A549 (cell line): ENCODE data around the gene PRPF31.

ENCODE experiments used
- EP300 ChIP-seq, 2 experiments: fragments of >200 bp; sonication (Bioruptor Twin); formaldehyde crosslinking; IDR thresholded peaks; 2 replicates in 1 of 2; 3 replicates in 1 of 2; pipeline ENCODE4 v1.6.1; 2016 to 2017
- MAFK ChIP-seq: fragments of 450-650 bp; IDR thresholded peaks from 2 replicates; pipeline ENCODE4 v1.6.1; 2014; ENCODE audit not compliant: partially characterized antibody
- TF ChIP-seq, protein P1 (sequence below): fragments of 150-350 bp; IDR thresholded peaks from 2 replicates; pipeline ENCODE4 v1.6.1; 2014; ENCODE audit warnings: low read depth, mild to moderate bottlenecking, low read length
- TF ChIP-seq, protein P2 (sequence below): IDR thresholded peaks from 2 replicates; pipeline ENCODE4 v1.6.1; 2012

DNA sequence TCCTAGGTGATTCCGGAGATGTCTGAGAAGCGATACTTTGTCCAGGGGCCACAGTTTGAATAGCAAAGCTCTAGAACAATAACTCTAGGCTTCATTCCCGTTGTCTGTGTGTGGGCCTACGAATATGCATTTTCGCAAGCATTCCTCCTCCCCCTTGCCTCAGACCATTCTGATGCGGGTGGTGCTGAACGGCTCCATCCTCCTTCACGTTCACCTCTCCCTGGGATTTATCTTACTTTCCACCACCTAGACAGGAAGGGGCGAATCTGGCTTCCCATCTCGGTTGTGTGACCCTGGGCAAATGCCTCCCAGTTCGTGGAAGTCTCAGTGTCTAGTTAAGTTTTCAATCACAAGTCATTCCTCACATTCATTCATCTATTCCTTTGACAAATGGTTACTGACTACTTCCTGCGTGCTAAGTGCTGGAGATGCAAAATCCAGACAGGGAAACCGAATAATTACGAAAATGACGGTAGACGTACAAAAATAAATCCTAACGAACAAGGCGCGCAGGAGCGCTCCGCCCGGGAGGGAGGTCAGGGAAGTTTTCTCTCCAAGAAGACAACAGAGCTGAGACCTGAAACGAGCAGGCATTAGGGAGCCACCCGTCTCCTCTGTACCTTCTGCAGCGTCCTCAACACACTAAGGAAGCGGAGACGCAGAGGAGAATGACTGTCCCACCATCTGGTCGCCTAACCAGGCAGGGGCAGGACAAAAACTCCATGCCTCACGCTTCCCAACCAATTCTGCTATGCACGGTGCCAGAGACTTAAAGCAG lies 20.7 kb downstream of the PRPF31 start:
- TF ChIP-seq, protein P1, sequence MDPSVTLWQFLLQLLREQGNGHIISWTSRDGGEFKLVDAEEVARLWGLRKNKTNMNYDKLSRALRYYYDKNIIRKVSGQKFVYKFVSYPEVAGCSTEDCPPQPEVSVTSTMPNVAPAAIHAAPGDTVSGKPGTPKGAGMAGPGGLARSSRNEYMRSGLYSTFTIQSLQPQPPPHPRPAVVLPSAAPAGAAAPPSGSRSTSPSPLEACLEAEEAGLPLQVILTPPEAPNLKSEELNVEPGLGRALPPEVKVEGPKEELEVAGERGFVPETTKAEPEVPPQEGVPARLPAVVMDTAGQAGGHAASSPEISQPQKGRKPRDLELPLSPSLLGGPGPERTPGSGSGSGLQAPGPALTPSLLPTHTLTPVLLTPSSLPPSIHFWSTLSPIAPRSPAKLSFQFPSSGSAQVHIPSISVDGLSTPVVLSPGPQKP, result no peak
- TF ChIP-seq MAFK (no peak), EP300 (IDR thresholded peaks at IDR 0.05) (no peak)
- TF ChIP-seq, protein P2, sequence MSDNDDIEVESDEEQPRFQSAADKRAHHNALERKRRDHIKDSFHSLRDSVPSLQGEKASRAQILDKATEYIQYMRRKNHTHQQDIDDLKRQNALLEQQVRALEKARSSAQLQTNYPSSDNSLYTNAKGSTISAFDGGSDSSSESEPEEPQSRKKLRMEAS, result no peak
